GM21360 (cell line): ENCODE data around the gene GRIP1.

Source experiments
- ATAC-seq: cut with Tn5 transposase; IDR thresholded peaks from one replicate; pipeline ENCODE4 v1.9.1; 2021; ENCODE audit warnings: mild to moderate bottlenecking, moderate library complexity; ENCODE audit not compliant: unreplicated experiment

GRIP1 gene

DNA sequence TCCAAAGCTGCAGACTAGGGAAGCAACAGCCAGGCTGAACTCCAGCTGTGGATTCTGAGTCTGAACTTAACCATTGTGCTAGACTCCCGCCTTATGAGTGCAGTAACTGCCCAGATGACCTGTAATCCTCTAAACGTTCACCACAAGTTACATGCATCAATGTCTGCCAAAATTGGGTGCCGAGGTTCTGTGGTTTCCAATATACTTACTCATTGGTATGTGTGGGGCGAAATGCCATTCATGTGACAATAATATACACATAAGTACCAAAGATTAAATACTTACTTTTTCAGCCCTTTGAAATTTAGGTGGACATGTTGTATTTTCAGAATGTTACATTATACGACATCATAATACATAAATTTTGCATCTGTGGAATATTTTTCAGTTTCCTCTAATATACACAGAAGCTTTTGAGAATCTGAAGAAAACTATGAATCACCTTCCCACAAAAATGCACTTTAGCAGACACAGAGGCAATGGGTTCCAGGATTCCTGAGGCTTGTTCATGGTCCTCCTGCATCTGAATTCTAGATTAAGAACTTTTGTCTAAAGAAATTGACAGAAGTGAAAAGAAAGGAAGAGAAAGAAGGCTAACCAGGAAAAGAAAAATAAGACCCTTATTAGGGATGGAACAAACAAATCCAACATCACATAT, 31.7 kb downstream of the GRIP1 start:
- no peak for ATAC-seq

DNA sequence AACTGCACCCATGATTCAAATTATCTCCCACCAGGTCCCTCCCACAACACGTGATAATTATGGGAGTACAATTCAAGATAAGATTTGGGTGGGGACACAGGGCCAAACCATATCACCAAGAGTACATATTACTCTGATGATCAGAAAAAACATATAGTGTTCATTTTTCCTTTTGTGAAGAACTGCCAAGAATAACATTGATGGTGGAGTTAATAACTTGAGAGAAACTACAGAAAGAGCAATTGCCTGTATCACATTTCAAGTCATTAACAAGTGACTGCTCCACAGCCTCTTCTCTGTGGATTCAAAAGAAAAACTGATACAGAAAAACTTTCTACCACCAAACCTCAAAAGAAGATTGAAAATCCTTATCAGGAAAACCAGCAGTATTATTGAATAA, 34.7 kb downstream of the GRIP1 start:
- ATAC-seq: no peak

DNA sequence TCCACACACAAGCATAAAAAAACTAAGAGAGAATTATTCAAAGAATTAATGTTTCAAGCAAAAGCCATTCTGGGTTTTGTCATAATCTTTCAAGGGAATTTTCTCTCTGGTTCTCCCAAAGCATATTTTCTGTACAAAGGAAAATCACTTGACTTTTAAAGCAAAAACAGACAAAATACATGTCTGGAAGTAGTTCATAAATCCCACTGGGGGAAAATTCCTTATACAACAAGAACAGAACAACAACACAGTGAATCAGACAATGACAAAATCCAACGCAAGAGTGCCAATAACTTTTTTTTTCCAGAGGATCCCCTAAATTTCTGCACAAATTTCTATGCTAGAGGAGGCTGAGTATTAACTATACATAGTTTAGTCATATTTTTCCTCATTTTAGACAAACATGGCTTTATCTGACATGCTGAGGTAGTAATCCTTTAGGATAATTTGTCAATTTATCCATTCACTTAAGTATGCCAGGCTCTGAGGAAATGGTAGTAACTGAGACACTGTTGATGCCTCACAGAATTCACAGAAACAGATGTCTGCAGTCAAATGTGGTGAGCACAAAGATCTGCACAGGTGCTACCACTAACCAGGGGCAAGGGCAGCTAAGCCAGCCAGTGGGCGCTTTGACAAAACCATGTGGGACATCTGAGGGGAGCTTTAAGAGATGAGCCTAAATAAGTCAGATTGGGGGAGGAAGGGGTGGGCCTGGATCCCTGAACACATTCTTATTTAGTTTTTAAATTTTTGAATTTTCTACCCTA, 38.0 kb downstream of the GRIP1 start:
- ATAC-seq: no peak

DNA sequence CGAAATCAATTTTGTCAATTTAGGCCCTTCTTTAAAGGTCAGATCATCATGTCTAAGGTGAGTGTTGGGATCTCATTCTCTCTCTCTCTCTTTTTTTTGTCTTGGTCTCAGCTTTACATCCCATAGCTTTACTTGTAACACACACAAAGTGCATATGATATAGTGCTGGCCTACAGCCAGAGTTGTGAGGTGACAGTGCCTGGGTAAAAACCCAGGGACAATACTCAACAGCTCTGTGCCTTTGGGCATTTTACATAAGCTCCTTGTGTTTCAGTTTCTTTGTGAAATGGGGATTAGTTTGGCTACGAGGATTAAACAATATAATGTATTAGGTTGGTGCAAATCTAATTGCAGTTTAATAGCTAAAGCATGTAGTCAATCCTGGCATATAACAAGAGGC, 40.2 kb downstream of the GRIP1 start:
- no peak for ATAC-seq

DNA sequence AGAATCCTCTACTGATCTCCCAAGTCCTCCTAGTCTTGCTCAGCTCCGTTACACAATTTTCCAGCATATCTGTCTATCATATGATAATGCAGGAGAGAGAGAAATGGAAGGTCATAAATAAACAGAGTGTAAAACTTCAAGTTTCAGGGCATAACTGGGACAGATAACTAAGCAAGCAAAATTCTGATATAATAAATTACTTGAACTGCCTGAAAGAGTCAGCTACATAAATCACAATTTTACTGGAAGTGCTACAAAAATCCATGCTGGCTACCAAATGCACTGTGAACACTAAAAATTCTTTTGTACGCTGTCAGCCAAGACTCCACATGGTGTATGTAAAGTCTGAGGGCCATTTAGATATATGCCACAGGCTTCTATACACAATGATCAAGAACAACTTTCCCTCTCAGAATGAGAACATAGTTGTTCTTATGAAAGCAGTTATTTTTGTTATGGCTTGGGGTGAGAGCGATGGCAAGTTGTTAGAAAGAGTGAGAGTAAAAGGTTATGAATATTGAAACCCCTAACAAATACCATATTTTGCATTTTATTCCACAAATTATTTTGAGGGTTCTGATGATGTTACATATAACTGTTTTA, 41.1 kb downstream of the GRIP1 start:
- no peak for ATAC-seq

DNA sequence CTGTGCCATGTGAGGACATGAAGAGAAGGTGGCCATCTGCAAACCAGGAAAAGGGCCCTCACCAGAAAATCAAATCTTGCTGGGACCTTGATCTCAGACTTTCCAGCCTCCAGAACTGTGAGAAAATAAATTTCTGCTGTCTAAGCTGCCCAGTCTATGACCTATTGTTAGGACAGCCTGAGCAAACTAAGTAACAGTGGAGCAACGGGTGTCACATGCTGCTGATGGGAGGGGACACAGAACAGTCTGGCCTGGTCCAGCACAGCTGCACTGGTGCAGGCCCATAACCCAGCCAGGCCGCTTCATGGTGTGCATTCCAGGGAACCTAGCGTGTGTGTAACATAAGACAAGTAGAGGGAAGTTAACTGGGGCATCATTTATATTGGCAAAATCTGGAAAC, 42.1 kb downstream of the GRIP1 start:
- no peak for ATAC-seq

DNA sequence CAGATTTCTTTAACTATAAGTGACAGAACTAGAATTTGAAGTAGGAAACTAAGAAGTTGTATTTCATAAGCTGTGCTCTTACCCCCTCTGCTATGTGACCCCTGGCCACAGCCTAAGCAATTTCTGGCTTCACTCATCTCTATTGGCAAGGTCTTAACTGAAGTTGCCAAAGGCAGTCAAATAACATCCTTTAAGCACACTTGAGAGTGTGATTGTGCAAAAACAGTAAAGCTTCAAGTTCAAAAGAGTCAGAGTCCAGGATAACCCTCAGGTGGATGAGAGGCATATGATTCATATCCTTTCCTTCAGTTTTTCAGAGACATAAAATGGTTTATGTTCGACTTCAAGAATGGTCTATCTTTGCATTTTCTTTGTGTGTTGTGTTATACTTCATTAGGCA, 45.2 kb downstream of the GRIP1 start:
- no peak for ATAC-seq

DNA sequence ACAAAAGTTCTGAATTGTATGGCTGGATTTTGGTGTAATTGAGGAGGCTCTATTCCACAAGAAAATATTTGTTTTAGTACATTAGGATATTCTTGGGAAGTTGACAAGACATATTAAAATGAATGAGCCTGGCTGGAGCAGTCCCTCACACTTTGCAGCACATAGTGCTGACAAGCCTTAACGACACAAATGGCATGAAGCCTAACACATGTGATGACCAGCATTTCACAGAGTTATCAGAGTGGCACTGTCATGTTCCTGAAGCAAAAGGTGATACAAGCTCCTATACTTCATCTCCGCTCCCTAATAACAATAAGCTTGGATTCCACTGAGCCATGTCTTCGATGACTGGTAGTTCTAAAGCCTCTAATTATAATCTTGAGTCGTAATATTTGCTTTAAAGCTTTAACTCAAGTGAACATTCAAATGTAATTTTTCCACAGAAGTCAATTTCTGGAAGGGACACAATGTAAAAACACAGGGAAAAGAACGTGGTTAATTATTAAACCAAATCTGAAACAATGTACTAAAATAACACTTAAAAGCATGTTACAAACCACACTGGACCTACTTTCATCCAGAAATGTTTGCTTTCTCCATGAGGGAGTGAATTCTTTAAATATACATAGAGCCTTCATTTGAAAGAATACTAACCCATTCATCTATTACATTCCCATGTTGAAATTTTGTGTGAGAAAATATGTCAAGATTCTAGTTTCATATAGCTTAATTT, 49.6 kb downstream of the GRIP1 start:
- no peak for ATAC-seq

DNA sequence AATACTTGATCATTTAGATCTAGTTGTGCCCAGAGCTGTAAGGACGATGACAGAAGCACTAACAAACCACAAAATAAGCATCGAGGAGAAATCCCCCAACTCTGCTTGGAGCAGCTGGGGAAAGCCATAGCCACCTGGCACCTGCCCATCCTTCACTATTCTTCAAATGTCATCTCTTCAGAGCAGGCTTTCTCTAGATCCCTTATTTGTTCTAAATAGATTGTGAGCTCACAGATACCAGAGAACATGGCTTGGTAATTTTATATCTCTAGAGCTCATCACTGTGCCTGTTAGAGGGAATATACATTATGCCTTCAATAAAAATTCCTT, 50.9 kb downstream of the GRIP1 start:
- no peak for ATAC-seq

DNA sequence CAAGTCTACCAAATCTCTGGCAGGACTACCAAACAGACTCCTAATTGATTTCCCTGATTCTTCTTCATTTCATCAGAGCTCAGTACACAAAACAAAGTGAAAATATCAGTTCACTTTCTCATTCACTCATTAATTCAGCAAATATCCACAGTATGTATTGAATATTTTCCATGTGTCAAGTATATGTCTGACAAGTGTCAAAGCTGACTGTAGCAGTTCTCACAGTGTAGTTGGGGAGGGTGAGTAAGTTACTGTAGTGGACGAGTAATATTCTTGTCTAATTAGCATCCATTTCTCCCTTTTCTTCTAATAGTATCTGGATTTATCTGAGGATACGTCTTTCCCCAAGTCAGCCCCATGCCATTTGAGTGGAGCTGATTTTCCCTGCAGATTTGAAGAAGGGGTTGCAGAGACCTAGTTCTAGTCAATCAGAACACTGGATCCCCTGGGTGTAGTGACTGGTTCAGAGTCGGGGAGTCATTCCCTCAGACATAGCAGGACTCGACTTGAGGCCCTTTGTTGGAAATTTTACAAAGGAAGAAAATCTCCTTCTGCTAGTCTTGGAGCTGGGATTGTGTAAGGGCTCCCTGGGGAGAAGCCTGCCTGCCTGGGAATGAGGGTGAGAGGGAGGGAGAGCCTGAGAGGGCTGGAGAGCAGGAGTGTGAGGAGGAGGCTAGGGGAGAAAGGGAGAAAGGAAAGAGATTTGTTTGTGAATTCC, 51.4 kb downstream of the GRIP1 start:
- ATAC-seq: no peak

DNA sequence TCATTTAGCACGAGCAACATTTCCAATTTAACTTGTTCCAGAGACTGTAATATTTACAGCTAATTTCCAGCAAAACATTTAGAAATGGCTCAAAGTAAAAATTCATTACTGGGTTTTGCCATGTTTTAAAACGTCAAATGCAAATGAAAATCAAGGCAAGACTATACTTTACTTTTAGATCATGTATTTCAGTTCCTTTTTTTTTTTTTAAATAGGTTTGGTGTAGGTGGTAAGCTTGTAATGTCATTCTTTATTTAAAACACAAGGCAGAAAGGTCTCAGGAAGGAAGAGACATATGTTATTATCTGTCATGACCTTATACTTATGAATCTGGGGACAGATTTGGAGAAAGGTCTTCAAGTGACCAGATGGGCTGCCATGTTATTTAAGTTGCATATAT, 54.1 kb downstream of the GRIP1 start:
- peak; percentile 55 for ATAC-seq

DNA sequence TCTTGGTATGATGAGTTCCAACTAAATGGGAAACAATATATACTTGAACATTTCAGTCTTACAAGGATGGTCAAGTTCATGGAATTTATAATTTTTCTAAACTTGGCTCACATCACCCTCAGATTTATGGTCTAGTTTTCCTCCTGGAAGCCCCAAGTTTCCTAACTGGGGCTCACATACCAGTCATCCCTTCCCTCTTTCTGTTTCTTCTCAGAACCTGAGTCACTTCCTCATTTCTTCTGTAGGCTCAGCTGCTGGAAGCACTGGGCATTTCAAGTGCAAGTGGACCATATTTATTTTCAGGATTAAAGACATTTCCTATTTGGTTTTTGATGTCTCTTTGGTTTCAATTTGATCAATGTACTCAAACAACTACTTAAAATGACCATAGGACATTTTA, 55.4 kb downstream of the GRIP1 start:
- no peak for ATAC-seq

DNA sequence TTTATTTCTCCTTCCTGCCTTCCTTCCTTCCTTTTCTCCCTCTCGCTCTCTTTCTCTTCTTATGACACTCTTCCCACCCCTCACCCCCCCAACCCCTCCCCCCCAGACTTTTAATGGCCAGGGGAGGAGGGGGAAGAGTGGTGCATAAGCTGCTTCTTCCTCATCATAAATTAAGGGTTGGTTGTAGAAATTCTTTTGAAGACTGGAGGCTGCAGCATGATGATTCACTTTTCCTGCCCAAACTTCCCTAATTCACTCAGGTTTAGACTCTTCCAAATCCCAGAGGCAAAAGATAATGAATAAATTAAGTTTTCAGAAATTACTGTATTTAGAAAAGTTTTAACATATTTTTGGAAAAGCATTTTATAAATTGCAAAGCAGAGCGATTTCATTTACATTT, 58.2 kb downstream of the GRIP1 start:
- no peak for ATAC-seq

DNA sequence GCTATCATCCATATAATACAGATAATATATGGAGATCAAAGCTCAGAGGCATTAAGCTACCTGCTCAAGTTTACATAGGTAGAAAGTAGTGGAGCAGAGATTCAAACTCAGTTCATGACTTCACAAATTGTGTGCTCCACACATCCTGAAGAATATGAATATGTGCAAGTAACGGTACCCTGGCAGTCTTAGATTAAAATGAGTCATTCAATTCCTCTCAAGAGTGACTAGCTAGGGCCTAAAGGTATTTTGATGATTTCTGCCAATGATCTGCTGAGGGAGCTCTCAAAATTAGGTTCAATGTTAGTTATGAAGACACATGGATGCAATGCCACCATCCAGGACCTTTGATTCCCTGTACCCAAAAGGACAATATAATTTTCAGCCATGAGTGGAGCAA, 58.9 kb downstream of the GRIP1 start:
- ATAC-seq: no peak

DNA sequence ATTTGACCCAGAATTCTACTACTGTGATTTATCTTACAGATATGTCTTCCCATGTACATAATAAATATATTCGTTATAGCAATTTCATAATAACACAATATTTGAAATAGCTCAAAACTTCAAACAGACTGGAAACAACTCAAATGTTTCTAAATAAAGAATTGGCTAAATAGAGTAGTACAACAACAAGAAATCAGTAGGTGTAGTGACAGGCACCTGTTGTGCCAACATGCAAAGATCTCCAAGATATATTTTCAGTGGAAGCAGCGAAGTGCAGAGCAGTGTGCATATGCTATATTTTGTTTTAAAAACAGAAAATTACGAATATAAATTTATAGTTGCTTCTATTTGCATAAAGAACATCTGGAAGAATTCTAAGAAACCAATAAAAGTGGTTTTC, 60.9 kb downstream of the GRIP1 start:
- ATAC-seq: no peak

DNA sequence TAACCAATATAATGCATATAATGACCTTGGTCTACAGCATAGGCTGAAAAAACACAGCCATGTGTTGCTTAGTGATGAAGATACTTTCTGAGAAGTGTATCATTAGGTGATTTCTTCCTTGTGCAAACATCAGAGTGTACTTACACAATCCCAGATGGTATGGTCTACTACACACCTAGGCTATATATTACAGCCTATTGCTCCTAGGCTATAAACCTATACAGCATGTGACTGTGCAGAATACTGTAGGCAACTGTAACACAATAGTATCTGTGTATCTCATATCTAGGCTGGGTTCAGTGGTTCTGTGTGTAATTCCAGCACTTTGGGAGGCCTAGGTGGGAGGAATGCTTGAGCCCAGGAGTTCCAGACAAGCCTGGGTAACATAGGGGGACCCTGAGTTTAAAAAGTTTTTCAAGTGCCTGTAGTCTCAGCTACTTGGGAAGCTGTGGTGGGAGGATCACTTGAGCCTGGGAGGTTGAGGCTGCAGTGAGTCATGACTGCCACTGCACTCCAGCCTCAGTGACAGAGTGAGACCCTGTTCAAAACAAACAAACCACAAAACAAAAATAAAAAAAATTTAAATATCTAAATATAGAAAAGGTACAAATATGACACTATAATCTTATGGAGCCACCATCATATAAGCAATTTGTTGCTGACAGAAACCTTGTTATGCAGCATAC, 66.6 kb downstream of the GRIP1 start:
- ATAC-seq: no peak

DNA sequence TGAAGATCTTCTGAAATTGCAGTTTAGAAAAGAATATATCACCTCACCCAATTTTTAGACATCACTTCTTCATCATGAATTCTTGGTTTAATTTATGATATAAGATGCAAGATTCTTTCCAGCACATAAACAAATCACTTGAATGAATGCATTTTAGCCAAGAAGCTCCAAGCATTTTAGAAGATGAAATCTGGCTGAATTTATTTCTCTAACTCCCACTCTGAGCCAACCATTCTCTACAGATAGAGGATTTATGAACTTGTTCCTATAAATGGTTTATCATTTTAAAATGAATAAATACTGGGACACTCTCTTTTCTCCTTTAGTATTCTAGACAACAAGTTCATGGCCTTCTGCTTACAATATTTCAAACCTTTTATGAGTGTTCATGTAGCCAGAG, 71.7 kb downstream of the GRIP1 start:
- no peak for ATAC-seq

DNA sequence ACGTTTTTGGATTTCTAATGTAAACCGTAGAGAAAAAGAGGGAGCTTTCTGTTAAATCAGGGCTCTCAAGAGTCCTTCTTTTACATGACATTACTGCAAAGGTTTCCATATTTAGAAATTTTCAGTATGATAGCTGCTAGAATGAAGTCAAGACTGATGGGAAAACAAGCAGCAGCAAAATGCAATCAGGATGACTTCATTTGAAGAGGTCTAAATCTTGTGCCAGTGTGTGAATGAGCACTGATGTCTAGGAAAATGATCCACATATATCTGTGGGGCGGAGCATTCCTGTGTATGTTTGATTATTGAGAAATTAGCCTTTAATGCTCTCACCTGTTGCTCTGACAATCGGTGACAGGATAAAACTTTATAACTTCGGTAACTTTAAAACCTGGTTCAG, 73.6 kb downstream of the GRIP1 start:
- ATAC-seq: no peak

DNA sequence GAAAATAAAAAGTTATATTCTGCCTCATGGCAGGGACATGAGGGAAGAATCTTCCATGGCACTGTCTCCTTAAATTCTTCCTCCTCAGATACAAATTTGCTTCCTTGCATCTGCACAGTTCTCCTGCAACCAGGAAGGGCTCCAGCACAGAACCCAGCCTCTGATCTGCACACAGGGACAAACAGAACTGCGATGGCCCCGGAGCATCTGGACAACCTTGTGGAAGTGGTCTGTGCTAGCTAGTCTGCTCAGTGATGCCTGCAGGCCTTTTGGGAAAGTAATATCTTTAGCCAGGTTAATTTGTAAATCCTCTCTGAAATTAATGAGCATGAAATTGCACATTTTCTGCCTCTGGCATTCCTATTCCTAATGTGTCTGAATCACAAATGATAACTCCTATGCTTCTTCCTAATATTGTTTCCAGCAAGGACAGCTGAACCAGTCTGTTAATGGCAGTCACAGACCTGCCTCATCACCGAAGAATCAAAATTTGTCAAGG, 74.8 kb downstream of the GRIP1 start:
- no peak for ATAC-seq

DNA sequence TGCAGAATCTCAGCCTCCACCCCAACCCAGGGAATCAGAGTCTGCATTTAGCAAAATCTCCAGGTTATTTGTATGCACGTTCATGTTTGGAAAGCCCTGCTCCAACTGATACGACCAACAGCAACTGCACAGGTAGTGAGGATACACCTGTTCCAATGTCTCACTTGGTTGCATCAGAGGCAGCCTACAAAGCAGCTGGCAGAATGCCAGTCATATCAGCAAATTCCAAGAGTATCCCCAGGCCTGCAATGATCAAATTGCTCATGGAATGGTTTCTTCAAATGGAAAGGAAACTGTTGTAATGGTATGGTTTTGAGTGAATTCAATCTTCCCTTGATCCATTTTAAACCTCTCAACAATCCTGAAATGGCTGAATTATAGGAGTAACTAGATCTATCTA, 75.4 kb downstream of the GRIP1 start:
- no peak for ATAC-seq
